HCT116 (cell line): Measurements from ENCODE around the gene TFIP11. TPM values are rescaled to one million over a fixed set of nuclear protein-coding genes. Genes with fewer than 3 reads are reported as not detected.

Source experiments
- ATAC-seq: fragments of 200-7000 bp; cut with Tn5 transposase; 2 replicates; pipeline ENCODE4 v1.9.1; 2020; ENCODE audit warnings: mild to moderate bottlenecking, moderate library complexity
- BruUV-seq: library from RNA; stranded (reverse); fragments of 400-500 nt; replicated peaks from 2 replicates; lab custom pipeline; 2021; lab: Mats Ljungman, UMichigan
- CTCF ChIA-PET: fragments of 300-600 bp; sonication (Branson Sonifier 250); formaldehyde crosslinking; loops from one replicate; lab custom pipeline; 2021; ENCODE audit warnings: antibody characterized with exemption; lab: Charles Lee
- POLR2A ChIA-PET: fragments of 300-600, 350-600 bp; sonication (Branson Sonifier 250); formaldehyde crosslinking; loops from one replicate; lab custom pipeline; 2021; ENCODE audit warnings: antibody characterized with exemption; lab: Charles Lee
- RAD21 ChIA-PET, 2 experiments: fragments of 300-600 bp; sonication (Branson Sonifier 250); formaldehyde crosslinking; loops; one replicate each; lab custom pipeline; 2023; ENCODE audit warnings: low total read pairs in 2 of 2; ENCODE audit not compliant: uncharacterized antibody in 2 of 2, unreplicated experiment in 2 of 2, low non-redundant PET in 1 of 2; lab: Charles Lee
- DNase-seq: peaks from one replicate; pipeline ENCODE4 v3.0.0-alpha.2; 2010; ENCODE audit warnings: low read depth, low spot score
- H2AFZ ChIP-seq: fragments of 200-600 bp; shearing (Covaris generic), sonication (generic); 2 replicates; pipeline ENCODE4 v1.6.1; 2017; ENCODE audit warnings: low read depth, mixed run types, mixed read lengths, antibody characterized with exemption, low read length; ENCODE audit not compliant: poor library complexity, severe bottlenecking
- H3K27ac ChIP-seq: 2 replicates; pipeline ENCODE4 v1.5.1; 2012; ENCODE audit warnings: low read depth, low read length
- H3K27me3 ChIP-seq: fragments of 200-600 bp; sonication (generic); 2 replicates; pipeline ENCODE4 v1.6.1; 2016; ENCODE audit warnings: mixed run types, low read length, mixed read lengths; ENCODE audit not compliant: insufficient read depth
- H3K36me3 ChIP-seq, 2 experiments: fragments of 200-500 bp in 1 of 2; fragments of 200-600 bp in 1 of 2; sonication (Bioruptor generic) in 1 of 2; sonication (generic) in 1 of 2; 2 replicates each; pipeline versions ENCODE4 v1.5.1 to v1.6.1; 2014 to 2016; ENCODE audit warnings: low read length in 2 of 2, inconsistent platforms in 1 of 2, mixed read lengths in 1 of 2, mixed run types in 1 of 2; ENCODE audit not compliant: insufficient read depth in 2 of 2, control insufficient read depth in 1 of 2
- H3K4me1 ChIP-seq, 2 experiments: fragments of 200-600 bp in 1 of 2; sonication (generic) in 1 of 2; 2 replicates each; pipeline versions ENCODE4 v1.5.1 to v1.6.1; 2012 to 2017; ENCODE audit warnings: low read length in 2 of 2, inconsistent platforms in 1 of 2, mild to moderate bottlenecking in 1 of 2, mixed read lengths in 1 of 2, mixed run types in 1 of 2, moderate library complexity in 1 of 2; ENCODE audit not compliant: insufficient read depth in 2 of 2, control insufficient read depth in 1 of 2
- H3K4me2 ChIP-seq: fragments of 200-600 bp; sonication (generic); 2 replicates; pipeline ENCODE4 v1.6.1; 2017; ENCODE audit warnings: mixed run types, low read length, mixed read lengths
- H3K4me3 ChIP-seq, 2 experiments: fragments of 200-600 bp in 1 of 2; sonication (generic) in 1 of 2; replicated peaks in 1 of 2; 2 replicates each; pipeline ENCODE4 v1.5.1; 2011 to 2016; ENCODE audit warnings: low read length in 2 of 2, control low read depth in 1 of 2, low read depth in 1 of 2, mild to moderate bottlenecking in 1 of 2, mixed read lengths in 1 of 2, mixed run types in 1 of 2
- H3K79me2 ChIP-seq: fragments of 200-600 bp; sonication (generic); 2 replicates; pipeline ENCODE4 v1.6.1; 2017; ENCODE audit warnings: mild to moderate bottlenecking, mixed run types, low read length, moderate library complexity, mixed read lengths; ENCODE audit not compliant: insufficient read depth
- H3K9ac ChIP-seq: fragments of 200-600 bp; sonication (generic); 2 replicates; pipeline ENCODE4 v1.6.1; 2016; ENCODE audit warnings: low read length, mixed read lengths
- H3K9me2 ChIP-seq: fragments of 200-600 bp; sonication (generic), shearing (Covaris generic); 2 replicates; pipeline ENCODE4 v1.6.1; 2017; ENCODE audit warnings: mixed run types, mild to moderate bottlenecking, moderate library complexity; ENCODE audit not compliant: insufficient read depth
- H3K9me3 ChIP-seq, 2 experiments: fragments of 200-500 bp in 1 of 2; fragments of 200-600 bp in 1 of 2; sonication (Bioruptor generic) in 1 of 2; sonication (generic) in 1 of 2; 2 replicates each; pipeline ENCODE4 v1.6.1; 2014 to 2017; ENCODE audit warnings: low read length in 2 of 2, mixed read lengths in 2 of 2, inconsistent platforms in 1 of 2, low read depth in 1 of 2, mild to moderate bottlenecking in 1 of 2, mixed run types in 1 of 2, moderate library complexity in 1 of 2; ENCODE audit not compliant: control insufficient read depth in 1 of 2, insufficient read depth in 1 of 2
- H4K20me1 ChIP-seq: fragments of 200-600 bp; sonication (generic), shearing (Covaris generic); 2 replicates; pipeline ENCODE4 v1.6.1; 2017; ENCODE audit warnings: mixed run types, mild to moderate bottlenecking, moderate library complexity; ENCODE audit not compliant: insufficient read depth
- CEBPB ChIP-seq: IDR thresholded peaks from 2 replicates; pipeline ENCODE4 v1.6.1; 2012; ENCODE audit warnings: low read depth
- EGR1 ChIP-seq: IDR thresholded peaks from 2 replicates; pipeline ENCODE4 v1.6.1; 2012; ENCODE audit warnings: low read depth
- ELF1 ChIP-seq: IDR thresholded peaks from 2 replicates; pipeline ENCODE4 v1.6.1; 2012; ENCODE audit warnings: low read depth, borderline replicate concordance
- EZH2 ChIP-seq: fragments of 200-600 bp; sonication (generic); IDR thresholded peaks from 2 replicates; pipeline ENCODE4 v1.6.1; 2017; ENCODE audit warnings: antibody characterized with exemption, mixed run types
- FOSL1 ChIP-seq: IDR thresholded peaks from 2 replicates; pipeline ENCODE4 v1.6.1; 2012; ENCODE audit warnings: low read depth
- JUND ChIP-seq: IDR thresholded peaks from 2 replicates; pipeline ENCODE4 v1.6.1; 2012
- POLR2A ChIP-seq: IDR thresholded peaks from 2 replicates; pipeline ENCODE4 v1.7.0; 2011; ENCODE audit warnings: borderline replicate concordance; ENCODE audit not compliant: insufficient read depth, insufficient read length; ENCODE audit errors: extremely low read depth
- POLR2AphosphoS5 ChIP-seq: IDR thresholded peaks from 2 replicates; pipeline ENCODE4 v1.6.1; 2011; ENCODE audit warnings: mild to moderate bottlenecking, low read depth, low read length, moderate library complexity
- TCF7L2 ChIP-seq: IDR thresholded peaks from 2 replicates; pipeline ENCODE4 v1.7.0; 2011; ENCODE audit warnings: borderline replicate concordance, inconsistent platforms; ENCODE audit not compliant: insufficient read depth, insufficient read length; ENCODE audit errors: extremely low read depth
- YY1 ChIP-seq: IDR thresholded peaks from 2 replicates; pipeline ENCODE4 v1.6.1; 2011; ENCODE audit warnings: low read length, low read depth, moderate library complexity, mild to moderate bottlenecking; ENCODE audit not compliant: insufficient replicate concordance; ENCODE audit errors: extremely low read depth
- ZNF274 ChIP-seq: fragments of 200-500 bp; sonication (Bioruptor generic); IDR thresholded peaks from 2 replicates; pipeline ENCODE4 v1.6.1; 2014; ENCODE audit warnings: mild to moderate bottlenecking, low read depth, low read length, inconsistent platforms
- intact Hi-C: fragments of 100-400 bp; cut with micrococcal nuclease; formaldehyde crosslinking; loops from 2 replicates; pipeline ENCODE4 v1.10.0; 2022
- total RNA-seq: library from RNA; stranded (reverse); gene quantifications from one replicate; pipeline ENCODE4 v1.2.1, GENCODE V29; 2021; ENCODE audit not compliant: unreplicated experiment
- TF ChIP-seq, protein P1 (sequence below): IDR thresholded peaks from 2 replicates; pipeline ENCODE4 v1.6.1; 2012
- TF ChIP-seq, protein P2 (sequence below): IDR thresholded peaks from 2 replicates; pipeline ENCODE4 v1.6.1; 2012
- TF ChIP-seq, protein P3 (sequence below), 3 experiments: fragments of 200-600 bp in 1 of 3; sonication (generic) in 1 of 3; IDR thresholded peaks in 2 of 3; conservative IDR thresholded peaks in 1 of 3; 2 replicates each; pipeline ENCODE4 v1.5.1; 2012 to 2017; ENCODE audit warnings: low read depth in 2 of 3, low read length in 2 of 3, antibody characterized with exemption in 1 of 3, borderline replicate concordance in 1 of 3, control low read depth in 1 of 3, mild to moderate bottlenecking in 1 of 3, mixed read lengths in 1 of 3, mixed run types in 1 of 3, moderate library complexity in 1 of 3; ENCODE audit not compliant: insufficient read depth in 1 of 3

TFIP11 gene
- total RNA-seq, 1 experiment from 2014 or later = 28.1 TPM

DNA sequence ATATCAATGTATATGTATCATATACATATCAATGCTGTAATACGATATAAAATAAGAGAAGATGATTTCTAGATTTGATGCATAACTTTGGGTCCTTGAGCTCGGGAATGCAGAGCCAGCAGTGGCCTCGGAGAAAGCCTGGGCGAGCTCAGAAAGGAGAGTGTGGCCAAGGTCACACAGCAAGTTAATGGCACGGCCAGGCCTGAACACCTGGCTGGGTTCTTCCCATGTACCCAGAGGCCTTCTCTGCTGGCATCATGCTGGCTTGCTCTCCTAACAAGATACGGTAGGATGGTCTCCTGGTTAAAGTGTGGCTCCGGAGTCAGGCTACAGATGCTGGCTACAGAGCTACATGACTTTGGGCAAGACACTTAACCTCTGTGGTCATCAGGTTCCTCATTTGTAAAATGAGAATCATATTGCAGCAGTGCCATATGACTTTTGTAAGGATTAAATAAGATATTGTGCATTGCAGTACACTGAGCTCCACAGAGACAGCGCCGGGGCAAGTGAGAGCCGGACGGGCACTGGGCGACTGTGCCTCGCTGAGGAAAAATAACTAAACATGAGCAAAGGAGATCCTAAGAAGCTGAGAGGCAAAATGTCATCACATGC lies 47.8 kb upstream of the TFIP11 start:
- no peaks in the 10 kb centered on the region for H3K9me3 ChIP-seq
- H3K9ac ChIP-seq = no peak overlapping the region
- no peaks in the 10 kb centered on the region for H4K20me1 ChIP-seq
- H3K79me2 ChIP-seq = no peaks in the 10 kb centered on the region
- intact Hi-C loops = no loop called here
- ChIA-PET POLR2A (no interaction called here), CTCF (no interaction called here), RAD21 (no interaction called here)
- ATAC-seq (no peak), DNase-seq (no peak)
- H3K9me2 ChIP-seq = no peaks in the 10 kb centered on the region
- no peak for TF ChIP-seq EGR1
- TF ChIP-seq ELF1 = no peak
- no peaks in the 10 kb centered on the region for H3K4me1 ChIP-seq
- H3K27me3 ChIP-seq = no peaks in the 10 kb centered on the region
- BruUV-seq = no TSS peak
- no peaks in the 10 kb centered on the region for H3K36me3 ChIP-seq
- no peak overlapping the region for H3K4me2 ChIP-seq
- no peak overlapping the region for H3K4me3 ChIP-seq
- H3K27ac ChIP-seq = no peak overlapping the region
- no peak overlapping the region for H2AFZ ChIP-seq

DNA sequence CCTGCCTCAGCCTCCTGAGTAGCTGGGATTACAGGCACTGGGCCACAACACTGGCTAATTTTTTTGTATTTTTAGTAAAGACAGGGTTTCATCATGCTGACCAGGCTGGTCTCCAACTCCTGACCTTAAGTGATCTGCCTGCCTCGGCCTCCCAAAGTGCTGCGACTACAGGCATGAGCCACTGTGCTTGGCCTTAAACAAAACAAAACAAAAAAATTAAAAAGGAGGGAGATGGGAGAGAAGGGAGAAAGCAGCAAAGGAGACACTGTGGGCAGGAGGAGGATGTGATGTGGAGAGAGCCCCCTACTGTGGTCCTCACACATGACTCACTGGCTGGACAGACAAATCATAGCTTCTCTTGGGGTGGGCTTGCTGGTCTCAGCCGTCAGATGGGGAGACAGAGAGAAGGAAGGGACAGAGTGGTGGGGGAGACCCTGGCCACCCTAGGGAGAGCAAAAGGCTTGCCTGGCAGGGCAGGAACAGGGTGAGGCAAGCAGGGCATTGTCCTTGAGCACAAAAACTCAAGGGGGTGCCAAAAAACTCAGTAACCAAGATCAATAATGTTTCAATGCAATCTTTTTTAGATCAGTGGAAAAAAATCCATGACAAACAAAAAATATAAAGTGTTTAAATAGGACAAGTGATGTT lies 46.1 kb upstream of the TFIP11 start:
- no peaks in the 10 kb centered on the region for H3K4me1 ChIP-seq
- intact Hi-C loops = no loop called here
- CTCF ChIA-PET = no interaction called here
- RAD21 ChIA-PET = no interaction called here
- no peak overlapping the region for H3K9ac ChIP-seq
- no peaks in the 10 kb centered on the region for H3K9me2 ChIP-seq
- no peak for DNase-seq
- no peaks in the 10 kb centered on the region for H4K20me1 ChIP-seq
- no peaks in the 10 kb centered on the region for H3K27me3 ChIP-seq
- no peak overlapping the region for H3K27ac ChIP-seq
- no peak overlapping the region for H2AFZ ChIP-seq
- no TSS peak for BruUV-seq
- TF ChIP-seq TCF7L2 (no peak), YY1 (no peak), CEBPB (no peak), EGR1 (no peak), ELF1 (no peak), FOSL1 (no peak), JUND (no peak), EZH2 (no peak), ZNF274 (no peak), POLR2AphosphoS5 (no peak), POLR2A (no peak)
- TF ChIP-seq, protein P1, sequence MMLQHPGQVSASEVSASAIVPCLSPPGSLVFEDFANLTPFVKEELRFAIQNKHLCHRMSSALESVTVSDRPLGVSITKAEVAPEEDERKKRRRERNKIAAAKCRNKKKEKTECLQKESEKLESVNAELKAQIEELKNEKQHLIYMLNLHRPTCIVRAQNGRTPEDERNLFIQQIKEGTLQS = no peak
- TF ChIP-seq, protein P2, sequence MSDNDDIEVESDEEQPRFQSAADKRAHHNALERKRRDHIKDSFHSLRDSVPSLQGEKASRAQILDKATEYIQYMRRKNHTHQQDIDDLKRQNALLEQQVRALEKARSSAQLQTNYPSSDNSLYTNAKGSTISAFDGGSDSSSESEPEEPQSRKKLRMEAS = no peak
- TF ChIP-seq, protein P3, sequence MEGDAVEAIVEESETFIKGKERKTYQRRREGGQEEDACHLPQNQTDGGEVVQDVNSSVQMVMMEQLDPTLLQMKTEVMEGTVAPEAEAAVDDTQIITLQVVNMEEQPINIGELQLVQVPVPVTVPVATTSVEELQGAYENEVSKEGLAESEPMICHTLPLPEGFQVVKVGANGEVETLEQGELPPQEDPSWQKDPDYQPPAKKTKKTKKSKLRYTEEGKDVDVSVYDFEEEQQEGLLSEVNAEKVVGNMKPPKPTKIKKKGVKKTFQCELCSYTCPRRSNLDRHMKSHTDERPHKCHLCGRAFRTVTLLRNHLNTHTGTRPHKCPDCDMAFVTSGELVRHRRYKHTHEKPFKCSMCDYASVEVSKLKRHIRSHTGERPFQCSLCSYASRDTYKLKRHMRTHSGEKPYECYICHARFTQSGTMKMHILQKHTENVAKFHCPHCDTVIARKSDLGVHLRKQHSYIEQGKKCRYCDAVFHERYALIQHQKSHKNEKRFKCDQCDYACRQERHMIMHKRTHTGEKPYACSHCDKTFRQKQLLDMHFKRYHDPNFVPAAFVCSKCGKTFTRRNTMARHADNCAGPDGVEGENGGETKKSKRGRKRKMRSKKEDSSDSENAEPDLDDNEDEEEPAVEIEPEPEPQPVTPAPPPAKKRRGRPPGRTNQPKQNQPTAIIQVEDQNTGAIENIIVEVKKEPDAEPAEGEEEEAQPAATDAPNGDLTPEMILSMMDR (IDR thresholded peaks at IDR 0.05 in 2 of 3, conservative IDR thresholded peaks at IDR 0.05 in 1 of 3; ENCODE audit: borderline replicate concordance in 1 of 3, insufficient read depth in 1 of 3, low read depth in 2 of 3, low read length in 2 of 3) = no peak
- POLR2A ChIA-PET = no interaction called here
- H3K9me3 ChIP-seq = no peaks in the 10 kb centered on the region
- no peak overlapping the region for H3K4me2 ChIP-seq
- ATAC-seq = no peak
- H3K79me2 ChIP-seq = no peaks in the 10 kb centered on the region
- no peak overlapping the region for H3K4me3 ChIP-seq
- no peaks in the 10 kb centered on the region for H3K36me3 ChIP-seq
